Cardiac fibroblast (primary cell): Measurements from ENCODE around the gene KCNQ5.
"Not testable (repeated sequence)": the region's sequence is repeated elsewhere in the genome, so short reads cannot be mapped to it uniquely, and the experiment has no call there.

Source experiments
- DNase-seq, 2 donors: peaks; one replicate each; pipeline versions ENCODE4 v3.0.0 to v3.0.0-alpha.2; 2010; ENCODE audit warnings: low read depth in 2 of 2
- H3K4me3 ChIP-seq, 2 donors: replicated peaks in 1 of 2; 1 replicate in 1 of 2; 2 replicates in 1 of 2; pipeline ENCODE4 v1.5.1; 2011; ENCODE audit warnings: low read depth in 2 of 2, low read length in 2 of 2, mild to moderate bottlenecking in 2 of 2, moderate library complexity in 1 of 2
- CTCF ChIP-seq: IDR thresholded peaks from one replicate; pipeline ENCODE4 v1.5.1; 2011; ENCODE audit warnings: low read depth, mild to moderate bottlenecking, low read length, inconsistent platforms

Gene KCNQ5

GRCh38 chr6:72969666-72970065, 347.8 kb downstream of the KCNQ5 start:
- no peak for DNase-seq
- H3K4me3 ChIP-seq = no peak overlapping the region
- TF ChIP-seq CTCF = no peak

GRCh38 chr6:72972579-72972978, 350.7 kb downstream of the KCNQ5 start:
- no peak for DNase-seq
- TF ChIP-seq CTCF = no peak

GRCh38 chr6:72974276-72974675, 352.4 kb downstream of the KCNQ5 start:
- no peak overlapping the region for H3K4me3 ChIP-seq
- TF ChIP-seq CTCF = no peak
- no peak for DNase-seq

More at GRCh38 chr6:72972579-72972978, 350.7 kb downstream of the KCNQ5 start:
- H3K4me3 ChIP-seq = no peak overlapping the region

- TF ChIP-seq CTCF = no peak
- no peak overlapping the region for H3K4me3 ChIP-seq
- no peak for DNase-seq
Measured at GRCh38 chr6:72975352-72975752, 353.5 kb downstream of the KCNQ5 start.

GRCh38 chr6:72976484-72976883, 354.6 kb downstream of the KCNQ5 start:
- no peak for TF ChIP-seq CTCF
- no peak overlapping the region for H3K4me3 ChIP-seq
- no peak for DNase-seq

GRCh38 chr6:72977114-72977513, 355.2 kb downstream of the KCNQ5 start:
- no peak for TF ChIP-seq CTCF
- no peak overlapping the region for H3K4me3 ChIP-seq

GRCh38 chr6:72978808-72979207, 356.9 kb downstream of the KCNQ5 start:
- not testable (repeated sequence) for H3K4me3 ChIP-seq, DNase-seq

More at GRCh38 chr6:72977114-72977513, 355.2 kb downstream of the KCNQ5 start:
- no peak for DNase-seq

- not testable (repeated sequence) for DNase-seq, H3K4me3 ChIP-seq
Measured at GRCh38 chr6:72984189-72984831, 362.4 kb downstream of the KCNQ5 start.
